ENCODE data around the gene FAM81B.

The FAM81B gene

GRCh38 chr5:95411474-95411873 lies 20.3 kb downstream of the FAM81B start:
- TF ChIP-seq REST (IDR thresholded peaks at IDR 0.05; ENCODE audit: insufficient read depth in 1 of 2, low read depth in 2 of 2, low read length in 2 of 2) (no peak), SIN3A (IDR thresholded peaks at IDR 0.05; ENCODE audit: borderline replicate concordance, insufficient read depth, low read length) (no peak), FOXP2 (optimal IDR thresholded peaks at IDR 0.05; ENCODE audit: borderline replicate concordance, extremely low read depth, extremely low read length, insufficient read depth) (no peak), TAF1 (IDR thresholded peaks at IDR 0.05; ENCODE audit: borderline replicate concordance, insufficient read depth, low read length) (no peak), POLR2AphosphoS5 (IDR thresholded peaks at IDR 0.05; ENCODE audit: low read depth, low read length) (no peak)

GRCh38 chr5:95414451-95414850 lies 23.3 kb downstream of the FAM81B start:
- TF ChIP-seq FOXP2 (optimal IDR thresholded peaks at IDR 0.05; ENCODE audit: borderline replicate concordance, extremely low read depth, extremely low read length, insufficient read depth) (no peak), TAF1 (IDR thresholded peaks at IDR 0.05; ENCODE audit: borderline replicate concordance, insufficient read depth, low read length) (no peak), POLR2AphosphoS5 (IDR thresholded peaks at IDR 0.05; ENCODE audit: low read depth, low read length) (no peak), SIN3A (IDR thresholded peaks at IDR 0.05; ENCODE audit: borderline replicate concordance, insufficient read depth, low read length) (no peak), REST (IDR thresholded peaks at IDR 0.05; ENCODE audit: insufficient read depth in 1 of 2, low read depth in 2 of 2, low read length in 2 of 2) (no peak)

GRCh38 chr5:95417971-95418370 lies 26.8 kb downstream of the FAM81B start:
- no peak for TF ChIP-seq REST (IDR thresholded peaks at IDR 0.05; ENCODE audit: insufficient read depth in 1 of 2, low read depth in 2 of 2, low read length in 2 of 2)
- no peak for TF ChIP-seq SIN3A (IDR thresholded peaks at IDR 0.05; ENCODE audit: borderline replicate concordance, insufficient read depth, low read length)
- TF ChIP-seq FOXP2 (optimal IDR thresholded peaks at IDR 0.05; ENCODE audit: borderline replicate concordance, extremely low read depth, extremely low read length, insufficient read depth), result no peak

GRCh38 chr5:95422838-95423237 lies 31.7 kb downstream of the FAM81B start:
- TF ChIP-seq POLR2AphosphoS5 (IDR thresholded peaks at IDR 0.05; ENCODE audit: low read depth, low read length) (no peak), SIN3A (IDR thresholded peaks at IDR 0.05; ENCODE audit: borderline replicate concordance, insufficient read depth, low read length) (no peak), TAF1 (IDR thresholded peaks at IDR 0.05; ENCODE audit: borderline replicate concordance, insufficient read depth, low read length) (no peak), FOXP2 (optimal IDR thresholded peaks at IDR 0.05; ENCODE audit: borderline replicate concordance, extremely low read depth, extremely low read length, insufficient read depth) (no peak), REST (IDR thresholded peaks at IDR 0.05; ENCODE audit: insufficient read depth in 1 of 2, low read depth in 2 of 2, low read length in 2 of 2) (no peak)

GRCh38 chr5:95424016-95424415 lies 32.9 kb downstream of the FAM81B start:
- TF ChIP-seq SIN3A (IDR thresholded peaks at IDR 0.05; ENCODE audit: borderline replicate concordance, insufficient read depth, low read length) (no peak), TAF1 (IDR thresholded peaks at IDR 0.05; ENCODE audit: borderline replicate concordance, insufficient read depth, low read length) (no peak), REST (IDR thresholded peaks at IDR 0.05; ENCODE audit: insufficient read depth in 1 of 2, low read depth in 2 of 2, low read length in 2 of 2) (no peak), FOXP2 (optimal IDR thresholded peaks at IDR 0.05; ENCODE audit: borderline replicate concordance, extremely low read depth, extremely low read length, insufficient read depth) (no peak), POLR2AphosphoS5 (IDR thresholded peaks at IDR 0.05; ENCODE audit: low read depth, low read length) (no peak)
